Natural killer cell (primary cell): ENCODE results near the gene OOSP3. TPM values are rescaled to one million over a fixed set of nuclear protein-coding genes. Genes with fewer than 3 reads are reported as not detected.
A peak's percentile ranks its signal among the peaks of the same experiment; 100 is the strongest.

Source experiments
- ATAC-seq, 3 donors: fragments of 150-1000 bp in 2 of 3; fragments of 200-7000 bp in 1 of 3; cut with Tn5 transposase; 1 replicate in 1 of 3; 2 replicates in 2 of 3; pipeline ENCODE4 v1.10.0; 2021; ENCODE audit warnings: mild to moderate bottlenecking in 2 of 3, moderate library complexity in 2 of 3
- DNase-seq, 2 donors: peaks; one replicate each; pipeline versions ENCODE4 v3.0.0 to v3.0.0-alpha.2; 2013 to 2021; ENCODE audit warnings: mixed read lengths in 1 of 2
- H3K27ac ChIP-seq: one replicate; pipeline ENCODE4 v1.5.1; 2013; ENCODE audit warnings: mild to moderate bottlenecking, low read length
- H3K27me3 ChIP-seq: one replicate; pipeline ENCODE4 v1.6.1; 2013; ENCODE audit warnings: low read length; ENCODE audit not compliant: control insufficient read depth, insufficient read depth
- H3K36me3 ChIP-seq: one replicate; pipeline ENCODE4 v1.6.1; 2013; ENCODE audit warnings: low read length; ENCODE audit not compliant: control insufficient read depth, insufficient read depth
- H3K4me1 ChIP-seq: one replicate; pipeline ENCODE4 v1.6.1; 2013; ENCODE audit warnings: low read length; ENCODE audit not compliant: control insufficient read depth, insufficient read depth
- H3K4me3 ChIP-seq: one replicate; pipeline ENCODE4 v1.5.1; 2013; ENCODE audit warnings: low read length
- H3K9me3 ChIP-seq: one replicate; pipeline ENCODE4 v1.6.1; 2013; ENCODE audit warnings: low read length; ENCODE audit not compliant: control insufficient read depth, insufficient read depth
- H3K27ac Mint-ChIP-seq, 2 donors: one replicate each; pipeline ENCODE4 v1.8.0; 2022; ENCODE audit warnings: mild to moderate bottlenecking in 2 of 2, mixed read lengths in 2 of 2, moderate library complexity in 1 of 2
- H3K27me3 Mint-ChIP-seq, 2 donors: one replicate each; pipeline ENCODE4 v1.8.0; 2022; ENCODE audit warnings: low read depth in 2 of 2, mixed read lengths in 2 of 2
- H3K36me3 Mint-ChIP-seq: one replicate; pipeline ENCODE4 v1.8.0; 2022; ENCODE audit warnings: mixed read lengths
- H3K4me1 Mint-ChIP-seq, 2 donors: one replicate each; pipeline ENCODE4 v1.8.0; 2022; ENCODE audit warnings: mixed read lengths in 2 of 2
- H3K4me3 Mint-ChIP-seq: one replicate; pipeline ENCODE4 v1.8.0; 2022; ENCODE audit warnings: mild to moderate bottlenecking, moderate library complexity, mixed read lengths
- H3K9me3 Mint-ChIP-seq, 2 donors: one replicate each; pipeline ENCODE4 v1.8.0; 2022; ENCODE audit warnings: mixed read lengths in 2 of 2
- CTCF ChIP-seq: fragments of 200-600 bp; IDR thresholded peaks from one replicate; pipeline ENCODE4 v1.8.0; 2022; ENCODE audit warnings: antibody characterized with exemption
- WGBS: methylation state at CpG from one replicate; pipeline ENCODE4 v1.1.7; 2013; ENCODE audit warnings: missing lambda C conversion rate; ENCODE audit not compliant: insufficient coverage; 5-methylcytosine and 5-hydroxymethylcytosine counted together
- intact Hi-C: fragments of 100-400 bp; cut with micrococcal nuclease; formaldehyde crosslinking; loops from one replicate; pipeline ENCODE4 v1.14.2; 2022
- total RNA-seq, 4 donors: library from RNA; stranded (reverse); fragments of 120-200 nt in 1 of 4; gene quantifications; one replicate each; pipeline versions ENCODE4 v1.2.3 to v1.2.4, GENCODE V29; 2013 to 2022

Gene OOSP3
- total RNA-seq, 3 donors from 2014 or later (not counting 1 experiment from before 2014, with no cell fraction given), result not detected

- Mint-ChIP-seq H3K36me3 (peaks cover 15% of the 10 kb centered on the region), H3K4me1 (no peaks in the 10 kb centered on the region), H3K27me3 (peaks cover 0 to 6% of the 10 kb centered on the region in 2 donors), H3K27ac (no peak overlapping the region), H3K4me3 (no peak overlapping the region), H3K9me3 (peaks cover 9 to 10% of the 10 kb centered on the region in 2 donors)
- no peaks in the 10 kb centered on the region for H3K27me3 ChIP-seq
- no peak for TF ChIP-seq CTCF
- DNase-seq (no peak), ATAC-seq (no peak)
- H3K4me1 ChIP-seq, result no peaks in the 10 kb centered on the region
- no peak overlapping the region for H3K27ac ChIP-seq
- peaks cover 18% of the 10 kb centered on the region for H3K9me3 ChIP-seq
- no peak overlapping the region for H3K4me3 ChIP-seq
- intact Hi-C loops, result no loop called here
- WGBS, result 93% methylated on average over 1 of the region's 2 CpGs
- no peaks in the 10 kb centered on the region for H3K36me3 ChIP-seq
Measured at GRCh38 chr11:59918480-59918879, 39.9 kb downstream of the OOSP3 start.

GRCh38 chr11:59918987-59919589, 40.5 kb downstream of the OOSP3 start:
- H3K9me3 ChIP-seq, result peaks cover 24% of the 10 kb centered on the region
- H3K27ac ChIP-seq, result no peak overlapping the region
- no peak overlapping the region for H3K4me3 ChIP-seq
- H3K27me3 ChIP-seq, result no peaks in the 10 kb centered on the region
- peaks cover 10 to 12% of the 10 kb centered on the region in 2 donors for H3K9me3 Mint-ChIP-seq
- ATAC-seq, result no peak
- 79% methylated on average over 2 of the region's 3 CpGs for WGBS
- H3K36me3 Mint-ChIP-seq, result peaks cover 16% of the 10 kb centered on the region
- peak; percentile 43 for TF ChIP-seq CTCF
- no peaks in the 10 kb centered on the region for H3K36me3 ChIP-seq
- DNase-seq, result peak in 1 of 2 donors; percentile 31
- H3K27me3 Mint-ChIP-seq, result peaks cover 0 to 6% of the 10 kb centered on the region in 2 donors
- no peaks in the 10 kb centered on the region for H3K4me1 ChIP-seq
- intact Hi-C loops, result loop anchor here (1.0 kb wide), 1 partner anchor 96 kb away; no protein-coding TSS in a partner anchor
- H3K27ac Mint-ChIP-seq, result no peak overlapping the region
- no peaks in the 10 kb centered on the region for H3K4me1 Mint-ChIP-seq
- H3K4me3 Mint-ChIP-seq, result no peak overlapping the region

- WGBS, result 93% methylated on average over 5 of the region's 6 CpGs
Measured at GRCh38 chr11:59923813-59924212, 45.2 kb downstream of the OOSP3 start.

More at GRCh38 chr11:59923813-59924212, 45.2 kb downstream of the OOSP3 start:
- no peaks in the 10 kb centered on the region for H3K4me1 Mint-ChIP-seq
- H3K4me3 Mint-ChIP-seq, result no peak overlapping the region
- Histone ChIP-seq H3K9me3 (peaks cover 36% of the 10 kb centered on the region), H3K4me1 (no peaks in the 10 kb centered on the region), H3K36me3 (no peaks in the 10 kb centered on the region), H3K27ac (no peak overlapping the region), H3K4me3 (no peak overlapping the region), H3K27me3 (no peaks in the 10 kb centered on the region)
- peaks cover 15 to 16% of the 10 kb centered on the region in 2 donors for H3K9me3 Mint-ChIP-seq
- H3K27ac Mint-ChIP-seq, result no peak overlapping the region
- intact Hi-C loops, result no loop called here
- peaks cover 0 to 3% of the 10 kb centered on the region in 2 donors for H3K27me3 Mint-ChIP-seq
- H3K36me3 Mint-ChIP-seq, result peaks cover 37% of the 10 kb centered on the region
- DNase-seq (peak in 1 of 2 donors; percentile 15), ATAC-seq (no peak)
- no peak for TF ChIP-seq CTCF
